Heart right ventricle (tissue), 16 donors: Measurements from ENCODE around the gene UNC80. TPM values are rescaled to one million over a fixed set of nuclear protein-coding genes. Genes with fewer than 3 reads are reported as not detected.

Experiments used
- ATAC-seq, 8 donors: fragments of 200-7000 bp; cut with Tn5 transposase; one replicate each; pipeline ENCODE4 v1.9.1; 2020; ENCODE audit warnings: mild to moderate bottlenecking in 8 of 8, moderate library complexity in 8 of 8, moderate number of reproducible peaks in 1 of 8
- DNase-seq, 2 donors: peaks; one replicate each; pipeline ENCODE4 v3.0.0-alpha.2; 2020
- H3K27ac ChIP-seq, 10 donors: fragments of 200-600 bp; sonication (generic) in 2 of 10; one replicate each; pipeline versions ENCODE4 v1.5.0 to v1.8.0; 2020 to 2022; ENCODE audit warnings: mild to moderate bottlenecking in 3 of 10
- H3K27me3 ChIP-seq, 7 donors: fragments of 200-600 bp; one replicate each; pipeline ENCODE4 v1.8.0; 2021 to 2022; ENCODE audit warnings: mild to moderate bottlenecking in 2 of 7
- H3K36me3 ChIP-seq, 9 donors: fragments of 200-600 bp; sonication (generic) in 1 of 9; one replicate each; pipeline versions ENCODE4 v1.5.0 to v1.8.0; 2020 to 2022; ENCODE audit warnings: mild to moderate bottlenecking in 2 of 9
- H3K4me1 ChIP-seq, 9 donors: fragments of 200-600 bp; sonication (generic) in 1 of 9; one replicate each; pipeline versions ENCODE4 v1.5.0 to v1.8.0; 2020 to 2022; ENCODE audit warnings: mild to moderate bottlenecking in 4 of 9
- H3K4me3 ChIP-seq, 10 donors: fragments of 200-600 bp; sonication (generic) in 2 of 10; one replicate each; pipeline versions ENCODE4 v1.5.0 to v1.8.0; 2020 to 2022; ENCODE audit warnings: mild to moderate bottlenecking in 7 of 10, moderate library complexity in 2 of 10
- H3K9me3 ChIP-seq, 11 donors: fragments of 200-600 bp in 10 of 11; sonication (generic) in 2 of 11; one replicate each; pipeline versions ENCODE4 v1.5.0 to v1.8.0; 2013 to 2022; ENCODE audit warnings: mild to moderate bottlenecking in 2 of 11, control low read depth in 1 of 11, moderate library complexity in 1 of 11
- CTCF ChIP-seq, 9 donors: fragments of 200-600 bp; sonication (generic) in 2 of 9; IDR thresholded peaks; one replicate each; pipeline versions ENCODE4 v1.5.0 to v1.8.0; 2021 to 2022; ENCODE audit warnings: antibody characterized with exemption in 9 of 9, mild to moderate bottlenecking in 5 of 9, moderate library complexity in 1 of 9
- WGBS, 2 donors: extraction: QIAGEN DNeasy Blood & Tissue Kit; methylation state at CpG; one replicate each; pipeline ENCODE4 v1.1.7; 2013; ENCODE audit warnings: inconsistent platforms in 1 of 2; 5-methylcytosine and 5-hydroxymethylcytosine counted together
- intact Hi-C, 10 donors: fragments of 100-400 bp; cut with DNase I; formaldehyde crosslinking; loops; one replicate each; pipeline versions ENCODE4 v1.11.1 to v1.14.2; 2022
- polyA plus RNA-seq, 2 donors: library from polyadenylated mRNA; stranded (reverse); fragments of 200-250 nt; gene quantifications; one replicate each; pipeline ENCODE4 v1.2.3, GENCODE V29; 2013
- total RNA-seq, 10 donors: library from RNA; stranded (reverse); fragmentation: NEBNext Ultra II Directional in 3 of 10; extraction: Animal tissue kit (Norgen Biotek cat#: 25700) in 3 of 10; gene quantifications; one replicate each; pipeline versions ENCODE4 v1.2.1 to v1.2.4, GENCODE V29; 2021 to 2023
- donor health status: Arrhythmogenic right ventricular cardiomyopathy.
- donor health status: ischemic (EF 13 %, LVEDD 7.1; RV severe dilation, severe dysfunction).
- donor health status: healthy with polysubstance abuse.
- donor health status: DM: no; HTN: yes; CAD: no.
- donor health status: DM: no; HTN: no; CAD: no.
- donor health status: ischemic (EF 25% LVEDD 6.9; RV normal size, moderate dysfunction).
- donor health status: ischemic (EF 25% LVEDD 5.7; RV mildly dilated, moderate dysfunction).
- donor health status: healthy.
- donor health status: DM: yes; HTN: yes; CAD: no.
- donor health status: Ischemic cardiomyopathy.
- donor health status: ischemic (EF 35%, LVEDD 5.7; RV mildly dilated, moderate dysfunction).
- donor health status: nonischemic (EF 11% LVEDD 7.7; RV severe dilation, severe dysfunction).
- donor health status: DM: yes; HTN: yes; CAD: no.
- donor health status: PGD.
- donor health status: ischemic (EF 29% LVEDD 5.4; RV normal size, mild dysfunction).
- donor health status: nonischemic (EF 23%, LVEDD 6.1; RV moderate dilation, normal function).

UNC80 gene
- total and polyA plus RNA-seq, 12 donors: under 0.01 to 1.3 (median 0.32) TPM; not detected in 4

GRCh38 chr2:209805351-209805750, 33.7 kb downstream of the UNC80 start:
- intact Hi-C loops: no loop called here
- 67 to 69% methylated on average over 1 of the region's 1 CpG for WGBS, 2 donors
- Histone ChIP-seq H3K36me3 (no peaks in the 10 kb centered on the region), H3K4me3 (no peak overlapping the region), H3K27ac (no peak overlapping the region), H3K4me1 (no peaks in the 10 kb centered on the region), H3K27me3 (no peaks in the 10 kb centered on the region), H3K9me3 (peaks cover 0 to 5% (median 0%) of the 10 kb centered on the region in 11 donors)
- ATAC-seq (no peak), DNase-seq (no peak)
- no peak for TF ChIP-seq CTCF (IDR thresholded peaks at IDR 0.05)

GRCh38 chr2:209806318-209806717, 34.7 kb downstream of the UNC80 start:
- no peaks in the 10 kb centered on the region for H3K4me1 ChIP-seq
- DNase-seq: no peak
- intact Hi-C loops: no loop called here
- no peak overlapping the region for H3K4me3 ChIP-seq
- no peaks in the 10 kb centered on the region for H3K27me3 ChIP-seq
- no peaks in the 10 kb centered on the region for H3K36me3 ChIP-seq
- WGBS, 2 donors: 56 to 62% methylated on average over 3 of the region's 3 CpGs
- ATAC-seq: no peak
- no peak overlapping the region for H3K27ac ChIP-seq
- H3K9me3 ChIP-seq: no peaks in the 10 kb centered on the region
- TF ChIP-seq CTCF (IDR thresholded peaks at IDR 0.05): no peak

DNA sequence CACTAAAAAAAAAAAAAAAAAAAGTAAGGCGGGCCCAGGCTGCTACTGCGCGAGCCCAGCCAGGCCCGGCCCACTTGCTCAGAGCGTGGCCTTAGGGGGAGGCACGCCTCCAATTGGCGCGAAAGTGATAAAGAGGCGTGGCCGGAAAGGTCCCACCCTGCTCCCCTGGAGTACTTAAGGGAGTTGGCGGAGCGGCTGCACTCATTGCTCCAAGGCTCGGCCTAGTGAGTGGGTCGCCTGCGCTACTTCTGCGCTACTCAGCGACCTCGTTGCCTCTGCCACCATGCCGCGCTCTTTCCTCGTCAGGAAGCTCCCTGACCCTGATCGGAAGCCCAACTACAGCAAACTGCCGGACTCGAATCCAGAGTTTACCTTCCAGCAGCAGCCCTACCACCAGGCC, 36.9 kb downstream of the UNC80 start:
- Histone ChIP-seq H3K27ac (no peak overlapping the region), H3K36me3 (no peaks in the 10 kb centered on the region), H3K9me3 (no peaks in the 10 kb centered on the region), H3K4me3 (no peak overlapping the region), H3K27me3 (no peaks in the 10 kb centered on the region), H3K4me1 (no peaks in the 10 kb centered on the region)
- intact Hi-C loops: no loop called here
- no peak for TF ChIP-seq CTCF (IDR thresholded peaks at IDR 0.05)
- no peak for DNase-seq
- 97 to 98% methylated on average over 24 of the region's 24 CpGs for WGBS, 2 donors
- no peak for ATAC-seq

DNA sequence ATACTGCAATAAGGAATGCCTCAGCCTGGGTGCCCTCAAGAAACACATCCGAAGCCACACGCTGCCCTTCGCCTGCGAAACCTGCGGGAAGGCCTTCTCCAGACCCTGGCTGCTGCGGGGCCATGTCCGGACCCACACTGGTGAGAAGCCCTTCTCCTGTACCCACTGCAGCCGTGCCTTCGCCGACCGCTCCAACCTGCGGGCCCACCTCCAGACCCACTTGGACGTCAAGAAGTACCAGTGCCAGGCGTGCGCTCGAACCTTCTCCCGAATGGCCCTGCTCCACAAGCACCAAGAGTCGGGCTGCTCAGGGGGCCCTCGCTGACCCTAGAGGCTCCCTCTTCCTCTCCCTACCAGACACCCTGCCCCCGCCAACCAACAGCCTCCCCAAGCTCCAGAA, 37.6 kb downstream of the UNC80 start:
- Histone ChIP-seq H3K36me3 (no peaks in the 10 kb centered on the region), H3K27ac (no peak overlapping the region), H3K9me3 (no peaks in the 10 kb centered on the region), H3K4me3 (no peak overlapping the region), H3K27me3 (no peaks in the 10 kb centered on the region), H3K4me1 (no peaks in the 10 kb centered on the region)
- DNase-seq: no peak
- WGBS, 2 donors: 96 to 98% methylated on average over 20 of the region's 20 CpGs
- no peak for ATAC-seq
- no peak for TF ChIP-seq CTCF (IDR thresholded peaks at IDR 0.05)
- intact Hi-C loops: no loop called here
